ENCODE data around the gene NTM. TPM values are rescaled to one million over a fixed set of nuclear protein-coding genes. Genes with fewer than 3 reads are reported as not detected.

The NTM gene
- total RNA-seq, 1 experiment from 2014 or later = 16.4 TPM

DNA sequence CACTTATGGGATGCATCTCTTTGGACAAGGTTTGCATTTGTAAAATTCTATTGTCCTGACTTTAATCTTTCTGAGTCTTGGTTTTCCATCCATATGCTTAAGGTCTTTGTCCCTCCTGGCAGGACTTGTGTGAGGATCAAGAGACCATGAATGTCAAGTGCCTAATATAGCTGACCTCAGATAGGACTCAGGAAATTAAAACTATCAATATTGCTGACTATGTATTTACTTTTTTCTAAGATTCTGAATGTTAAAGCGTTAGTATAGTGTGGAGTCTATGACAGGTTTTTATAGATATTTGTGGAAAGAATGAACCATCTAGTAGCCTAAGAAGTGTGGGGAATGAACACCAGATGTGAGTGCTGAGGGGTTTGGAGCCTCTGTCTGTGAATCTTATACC lies 637.8 kb downstream of the NTM start (continued):
- no peak for TF ChIP-seq ZNF219 (CRISPR knock-in tag; IDR thresholded peaks at IDR 0.05; ENCODE audit: borderline replicate concordance)

DNA sequence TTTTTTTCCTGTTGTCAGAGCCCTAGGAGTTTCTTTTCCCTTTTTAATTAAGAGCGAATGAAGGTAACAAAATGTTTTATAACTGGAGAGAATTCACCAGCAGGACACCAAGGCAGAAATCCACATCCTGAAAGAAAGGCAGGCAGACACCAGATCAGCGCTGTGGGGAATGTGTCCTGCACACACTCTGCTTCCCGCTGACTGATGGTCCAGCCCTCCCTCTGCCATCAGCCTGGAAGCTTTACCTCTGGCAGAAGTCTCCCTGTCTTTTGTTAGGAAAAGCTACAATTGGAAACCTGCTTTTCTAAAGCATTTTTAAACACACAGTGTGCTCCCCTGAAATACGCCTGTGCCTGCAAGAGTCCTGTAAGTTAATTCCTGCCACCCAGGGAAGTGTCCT lies 638.5 kb downstream of the NTM start:
- Mint-ChIP-seq H3K27ac (no peak overlapping the region; the same call in 1 of the 2 replicates), H3K4me3 (no peak overlapping the region), H3K9me3 (no peaks in the 10 kb centered on the region), H3K27me3 (ENCODE audit: low read depth) (no peaks in the 10 kb centered on the region; the same call in 1 of the 2 replicates), H3K36me3 (no peaks in the 10 kb centered on the region), H3K4me1 (peaks cover 50% of the 10 kb centered on the region)
- TF ChIP-seq, protein P1, sequence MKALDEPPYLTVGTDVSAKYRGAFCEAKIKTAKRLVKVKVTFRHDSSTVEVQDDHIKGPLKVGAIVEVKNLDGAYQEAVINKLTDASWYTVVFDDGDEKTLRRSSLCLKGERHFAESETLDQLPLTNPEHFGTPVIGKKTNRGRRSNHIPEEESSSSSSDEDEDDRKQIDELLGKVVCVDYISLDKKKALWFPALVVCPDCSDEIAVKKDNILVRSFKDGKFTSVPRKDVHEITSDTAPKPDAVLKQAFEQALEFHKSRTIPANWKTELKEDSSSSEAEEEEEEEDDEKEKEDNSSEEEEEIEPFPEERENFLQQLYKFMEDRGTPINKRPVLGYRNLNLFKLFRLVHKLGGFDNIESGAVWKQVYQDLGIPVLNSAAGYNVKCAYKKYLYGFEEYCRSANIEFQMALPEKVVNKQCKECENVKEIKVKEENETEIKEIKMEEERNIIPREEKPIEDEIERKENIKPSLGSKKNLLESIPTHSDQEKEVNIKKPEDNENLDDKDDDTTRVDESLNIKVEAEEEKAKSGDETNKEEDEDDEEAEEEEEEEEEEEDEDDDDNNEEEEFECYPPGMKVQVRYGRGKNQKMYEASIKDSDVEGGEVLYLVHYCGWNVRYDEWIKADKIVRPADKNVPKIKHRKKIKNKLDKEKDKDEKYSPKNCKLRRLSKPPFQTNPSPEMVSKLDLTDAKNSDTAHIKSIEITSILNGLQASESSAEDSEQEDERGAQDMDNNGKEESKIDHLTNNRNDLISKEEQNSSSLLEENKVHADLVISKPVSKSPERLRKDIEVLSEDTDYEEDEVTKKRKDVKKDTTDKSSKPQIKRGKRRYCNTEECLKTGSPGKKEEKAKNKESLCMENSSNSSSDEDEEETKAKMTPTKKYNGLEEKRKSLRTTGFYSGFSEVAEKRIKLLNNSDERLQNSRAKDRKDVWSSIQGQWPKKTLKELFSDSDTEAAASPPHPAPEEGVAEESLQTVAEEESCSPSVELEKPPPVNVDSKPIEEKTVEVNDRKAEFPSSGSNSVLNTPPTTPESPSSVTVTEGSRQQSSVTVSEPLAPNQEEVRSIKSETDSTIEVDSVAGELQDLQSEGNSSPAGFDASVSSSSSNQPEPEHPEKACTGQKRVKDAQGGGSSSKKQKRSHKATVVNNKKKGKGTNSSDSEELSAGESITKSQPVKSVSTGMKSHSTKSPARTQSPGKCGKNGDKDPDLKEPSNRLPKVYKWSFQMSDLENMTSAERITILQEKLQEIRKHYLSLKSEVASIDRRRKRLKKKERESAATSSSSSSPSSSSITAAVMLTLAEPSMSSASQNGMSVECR (CRISPR knock-in tag; IDR thresholded peaks at IDR 0.05; ENCODE audit: borderline replicate concordance) = no peak
- ChIA-PET CTCF (interaction anchor here (0.7 to 2.7 kb wide), 6 partner anchors 26 to 320 kb away, joined by 3 to 11 read pairs (median 4); no protein-coding TSS in a partner anchor), POLR2A (no interaction called here)
- ATAC-seq (peak; percentile 94), DNase-seq (ENCODE audit: low spot score) (peak; percentile 21)

DNA sequence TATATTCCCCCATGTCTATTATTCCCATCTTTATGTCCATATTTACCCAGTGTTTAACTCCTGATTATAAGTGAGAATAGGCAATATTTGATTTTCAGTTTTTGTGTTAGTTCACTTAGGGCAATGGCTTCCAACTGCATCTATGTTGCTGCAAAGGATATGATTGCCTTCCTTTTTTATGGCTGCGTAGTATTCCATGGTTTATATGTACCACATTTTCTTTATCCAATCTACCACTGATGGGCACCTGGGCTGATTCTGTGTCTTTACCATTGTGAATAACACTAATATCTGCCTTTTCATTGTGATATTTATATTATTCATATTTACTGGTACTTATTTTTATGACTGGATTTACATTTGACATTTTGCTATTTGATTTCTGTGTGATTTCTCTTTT lies 649.6 kb downstream of the NTM start:
- POLR2A ChIA-PET = no interaction called here
- H3K4me1 Mint-ChIP-seq = peaks cover 15% of the 10 kb centered on the region
- no peaks in the 10 kb centered on the region for H3K27me3 Mint-ChIP-seq (ENCODE audit: low read depth)
- no peak for ATAC-seq
- H3K4me3 Mint-ChIP-seq = no peak overlapping the region
- peaks cover 4% of the 10 kb centered on the region for H3K9me3 Mint-ChIP-seq
- H3K36me3 Mint-ChIP-seq = peaks cover 3% of the 10 kb centered on the region; the same call in 1 of the 2 replicates
- TF ChIP-seq, protein P2, sequence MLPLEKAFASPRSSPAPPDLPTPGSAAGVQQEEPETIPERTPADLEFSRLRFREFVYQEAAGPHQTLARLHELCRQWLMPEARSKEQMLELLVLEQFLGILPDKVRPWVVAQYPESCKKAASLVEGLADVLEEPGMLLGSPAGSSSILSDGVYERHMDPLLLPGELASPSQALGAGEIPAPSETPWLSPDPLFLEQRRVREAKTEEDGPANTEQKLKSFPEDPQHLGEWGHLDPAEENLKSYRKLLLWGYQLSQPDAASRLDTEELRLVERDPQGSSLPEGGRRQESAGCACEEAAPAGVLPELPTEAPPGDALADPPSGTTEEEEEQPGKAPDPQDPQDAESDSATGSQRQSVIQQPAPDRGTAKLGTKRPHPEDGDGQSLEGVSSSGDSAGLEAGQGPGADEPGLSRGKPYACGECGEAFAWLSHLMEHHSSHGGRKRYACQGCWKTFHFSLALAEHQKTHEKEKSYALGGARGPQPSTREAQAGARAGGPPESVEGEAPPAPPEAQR (CRISPR knock-in tag; IDR thresholded peaks at IDR 0.05) = no peak
- TF ChIP-seq HMGA2 (CRISPR knock-in tag; IDR thresholded peaks at IDR 0.05) (no peak), NR2C2 (CRISPR knock-in tag; IDR thresholded peaks at IDR 0.05) (no peak), GTF2I (CRISPR knock-in tag; conservative IDR thresholded peaks at IDR 0.05) (peak; percentile 54; the same call in 1 of the 2 replicates), ELF4 (CRISPR knock-in tag; IDR thresholded peaks at IDR 0.05; ENCODE audit: low read depth) (no peak), GRHL2 (CRISPR knock-in tag; IDR thresholded peaks at IDR 0.05; ENCODE audit: insufficient replicate concordance, severe bottlenecking) (no peak), ZNF396 (CRISPR knock-in tag; IDR thresholded peaks at IDR 0.05; ENCODE audit: borderline replicate concordance) (0 out of 2 replicates have a peak, but pooled peaks have one; percentile 38)
- TF ChIP-seq, protein P3, sequence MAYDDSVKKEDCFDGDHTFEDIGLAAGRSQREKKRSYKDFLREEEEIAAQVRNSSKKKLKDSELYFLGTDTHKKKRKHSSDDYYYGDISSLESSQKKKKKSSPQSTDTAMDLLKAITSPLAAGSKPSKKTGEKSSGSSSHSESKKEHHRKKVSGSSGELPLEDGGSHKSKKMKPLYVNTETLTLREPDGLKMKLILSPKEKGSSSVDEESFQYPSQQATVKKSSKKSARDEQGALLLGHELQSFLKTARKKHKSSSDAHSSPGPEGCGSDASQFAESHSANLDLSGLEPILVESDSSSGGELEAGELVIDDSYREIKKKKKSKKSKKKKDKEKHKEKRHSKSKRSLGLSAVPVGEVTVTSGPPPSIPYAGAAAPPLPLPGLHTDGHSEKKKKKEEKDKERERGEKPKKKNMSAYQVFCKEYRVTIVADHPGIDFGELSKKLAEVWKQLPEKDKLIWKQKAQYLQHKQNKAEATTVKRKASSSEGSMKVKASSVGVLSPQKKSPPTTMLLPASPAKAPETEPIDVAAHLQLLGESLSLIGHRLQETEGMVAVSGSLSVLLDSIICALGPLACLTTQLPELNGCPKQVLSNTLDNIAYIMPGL (CRISPR knock-in tag; IDR thresholded peaks at IDR 0.05) = no peak
- TF ChIP-seq, protein P4, sequence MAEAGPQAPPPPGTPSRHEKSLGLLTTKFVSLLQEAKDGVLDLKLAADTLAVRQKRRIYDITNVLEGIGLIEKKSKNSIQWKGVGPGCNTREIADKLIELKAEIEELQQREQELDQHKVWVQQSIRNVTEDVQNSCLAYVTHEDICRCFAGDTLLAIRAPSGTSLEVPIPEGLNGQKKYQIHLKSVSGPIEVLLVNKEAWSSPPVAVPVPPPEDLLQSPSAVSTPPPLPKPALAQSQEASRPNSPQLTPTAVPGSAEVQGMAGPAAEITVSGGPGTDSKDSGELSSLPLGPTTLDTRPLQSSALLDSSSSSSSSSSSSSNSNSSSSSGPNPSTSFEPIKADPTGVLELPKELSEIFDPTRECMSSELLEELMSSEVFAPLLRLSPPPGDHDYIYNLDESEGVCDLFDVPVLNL (CRISPR knock-in tag; IDR thresholded peaks at IDR 0.05; ENCODE audit: borderline replicate concordance, low read depth) = no peak
- TF ChIP-seq, protein P1 (CRISPR knock-in tag; IDR thresholded peaks at IDR 0.05; ENCODE audit: borderline replicate concordance) = no peak
- TF ChIP-seq, protein P5, sequence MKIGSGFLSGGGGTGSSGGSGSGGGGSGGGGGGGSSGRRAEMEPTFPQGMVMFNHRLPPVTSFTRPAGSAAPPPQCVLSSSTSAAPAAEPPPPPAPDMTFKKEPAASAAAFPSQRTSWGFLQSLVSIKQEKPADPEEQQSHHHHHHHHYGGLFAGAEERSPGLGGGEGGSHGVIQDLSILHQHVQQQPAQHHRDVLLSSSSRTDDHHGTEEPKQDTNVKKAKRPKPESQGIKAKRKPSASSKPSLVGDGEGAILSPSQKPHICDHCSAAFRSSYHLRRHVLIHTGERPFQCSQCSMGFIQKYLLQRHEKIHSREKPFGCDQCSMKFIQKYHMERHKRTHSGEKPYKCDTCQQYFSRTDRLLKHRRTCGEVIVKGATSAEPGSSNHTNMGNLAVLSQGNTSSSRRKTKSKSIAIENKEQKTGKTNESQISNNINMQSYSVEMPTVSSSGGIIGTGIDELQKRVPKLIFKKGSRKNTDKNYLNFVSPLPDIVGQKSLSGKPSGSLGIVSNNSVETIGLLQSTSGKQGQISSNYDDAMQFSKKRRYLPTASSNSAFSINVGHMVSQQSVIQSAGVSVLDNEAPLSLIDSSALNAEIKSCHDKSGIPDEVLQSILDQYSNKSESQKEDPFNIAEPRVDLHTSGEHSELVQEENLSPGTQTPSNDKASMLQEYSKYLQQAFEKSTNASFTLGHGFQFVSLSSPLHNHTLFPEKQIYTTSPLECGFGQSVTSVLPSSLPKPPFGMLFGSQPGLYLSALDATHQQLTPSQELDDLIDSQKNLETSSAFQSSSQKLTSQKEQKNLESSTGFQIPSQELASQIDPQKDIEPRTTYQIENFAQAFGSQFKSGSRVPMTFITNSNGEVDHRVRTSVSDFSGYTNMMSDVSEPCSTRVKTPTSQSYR (CRISPR knock-in tag; IDR thresholded peaks at IDR 0.05) = no peak
- CTCF ChIA-PET = no interaction called here
- DNase-seq (ENCODE audit: low spot score) = no peak
- no peak overlapping the region for H3K27ac Mint-ChIP-seq
